ENCODE data around the gene RNU5B-1. TPM values are rescaled to one million over a fixed set of nuclear protein-coding genes. Genes with fewer than 3 reads are reported as not detected.

The RNU5B-1 gene
- total RNA-seq, 2 donors from 2014 or later, result not detected

GRCh38 chr15:65335278-65336055, 31.0 kb downstream of the RNU5B-1 start:
- Mint-ChIP-seq H3K4me1 (ENCODE audit: low read depth) (no peaks in the 10 kb centered on the region), H3K27ac (no peak overlapping the region), H3K4me3 (no peak overlapping the region), H3K9me3 (no peaks in the 10 kb centered on the region), H3K27me3 (ENCODE audit: low read depth) (peaks cover 11% of the 10 kb centered on the region), H3K36me3 (ENCODE audit: insufficient read depth in 2 of 2) (no peaks in the 10 kb centered on the region)
- ATAC-seq (replicated peaks in 1 of 2) (no peak), DNase-seq (no peak)

- ATAC-seq (replicated peaks in 1 of 2) (no peak), DNase-seq (no peak)
- H3K36me3 Mint-ChIP-seq (ENCODE audit: insufficient read depth in 2 of 2), result no peaks in the 10 kb centered on the region
- H3K4me3 Mint-ChIP-seq, result no peak overlapping the region
- peaks cover 11% of the 10 kb centered on the region for H3K27me3 Mint-ChIP-seq (ENCODE audit: low read depth)
- H3K27ac Mint-ChIP-seq, result no peak overlapping the region
- H3K4me1 Mint-ChIP-seq (ENCODE audit: low read depth), result no peaks in the 10 kb centered on the region
- no peaks in the 10 kb centered on the region for H3K9me3 Mint-ChIP-seq
Measured at GRCh38 chr15:65336493-65337435, 32.3 kb downstream of the RNU5B-1 start.

- no peak for DNase-seq
- Mint-ChIP-seq H3K27me3 (ENCODE audit: low read depth) (peaks cover 11% of the 10 kb centered on the region), H3K4me3 (no peak overlapping the region), H3K9me3 (no peaks in the 10 kb centered on the region), H3K27ac (no peak overlapping the region), H3K4me1 (ENCODE audit: low read depth) (no peaks in the 10 kb centered on the region), H3K36me3 (ENCODE audit: insufficient read depth in 2 of 2) (no peaks in the 10 kb centered on the region)
- no peak for ATAC-seq (replicated peaks in 1 of 2)
Measured at GRCh38 chr15:65337436-65338070, 33.1 kb downstream of the RNU5B-1 start.

GRCh38 chr15:65338366-65338765, 33.9 kb downstream of the RNU5B-1 start:
- Mint-ChIP-seq H3K4me1 (ENCODE audit: low read depth) (no peaks in the 10 kb centered on the region), H3K27me3 (ENCODE audit: low read depth) (peaks cover 11% of the 10 kb centered on the region), H3K36me3 (ENCODE audit: insufficient read depth in 2 of 2) (no peaks in the 10 kb centered on the region), H3K9me3 (no peaks in the 10 kb centered on the region), H3K4me3 (no peak overlapping the region), H3K27ac (no peak overlapping the region)
- DNase-seq, result no peak
- ATAC-seq (replicated peaks in 1 of 2), result no peak

GRCh38 chr15:65338823-65339222, 34.3 kb downstream of the RNU5B-1 start:
- H3K27me3 Mint-ChIP-seq (ENCODE audit: low read depth), result peaks cover 11% of the 10 kb centered on the region
- H3K9me3 Mint-ChIP-seq, result no peaks in the 10 kb centered on the region
- no peak for DNase-seq
- H3K4me3 Mint-ChIP-seq, result no peak overlapping the region
- H3K36me3 Mint-ChIP-seq (ENCODE audit: insufficient read depth in 2 of 2), result no peaks in the 10 kb centered on the region
- no peak for ATAC-seq (replicated peaks in 1 of 2)
- H3K27ac Mint-ChIP-seq, result no peak overlapping the region
- no peaks in the 10 kb centered on the region for H3K4me1 Mint-ChIP-seq (ENCODE audit: low read depth)

- H3K27me3 Mint-ChIP-seq (ENCODE audit: low read depth), result peaks cover 11% of the 10 kb centered on the region
- no peak overlapping the region for H3K4me3 Mint-ChIP-seq
- no peaks in the 10 kb centered on the region for H3K4me1 Mint-ChIP-seq (ENCODE audit: low read depth)
- H3K27ac Mint-ChIP-seq, result no peak overlapping the region
- no peaks in the 10 kb centered on the region for H3K9me3 Mint-ChIP-seq
- DNase-seq (no peak), ATAC-seq (replicated peaks in 1 of 2) (no peak)
- H3K36me3 Mint-ChIP-seq (ENCODE audit: insufficient read depth in 2 of 2), result no peaks in the 10 kb centered on the region
Measured at GRCh38 chr15:65339416-65339815, 34.9 kb downstream of the RNU5B-1 start.

- Mint-ChIP-seq H3K36me3 (ENCODE audit: insufficient read depth in 2 of 2) (no peaks in the 10 kb centered on the region), H3K27ac (no peak overlapping the region), H3K27me3 (ENCODE audit: low read depth) (peaks cover 11% of the 10 kb centered on the region), H3K9me3 (no peaks in the 10 kb centered on the region), H3K4me1 (ENCODE audit: low read depth) (no peaks in the 10 kb centered on the region), H3K4me3 (no peak overlapping the region)
- ATAC-seq (replicated peaks in 1 of 2) (no peak), DNase-seq (no peak)
Measured at GRCh38 chr15:65339920-65340319, 35.4 kb downstream of the RNU5B-1 start.

- Mint-ChIP-seq H3K4me1 (ENCODE audit: low read depth) (no peaks in the 10 kb centered on the region), H3K9me3 (no peaks in the 10 kb centered on the region), H3K27me3 (ENCODE audit: low read depth) (peaks cover 11% of the 10 kb centered on the region), H3K27ac (no peak overlapping the region), H3K4me3 (no peak overlapping the region), H3K36me3 (ENCODE audit: insufficient read depth in 2 of 2) (no peaks in the 10 kb centered on the region)
- ATAC-seq (replicated peaks in 1 of 2) (no peak), DNase-seq (no peak)
Measured at GRCh38 chr15:65342493-65342892, 38.0 kb downstream of the RNU5B-1 start.

- Mint-ChIP-seq H3K36me3 (ENCODE audit: insufficient read depth in 2 of 2) (no peaks in the 10 kb centered on the region), H3K27me3 (ENCODE audit: low read depth) (peaks cover 11% of the 10 kb centered on the region), H3K27ac (no peak overlapping the region), H3K4me1 (ENCODE audit: low read depth) (no peaks in the 10 kb centered on the region), H3K4me3 (no peak overlapping the region), H3K9me3 (no peaks in the 10 kb centered on the region)
- DNase-seq (no peak), ATAC-seq (replicated peaks in 1 of 2) (no peak)
Measured at GRCh38 chr15:65343374-65343981, 39.0 kb downstream of the RNU5B-1 start.

GRCh38 chr15:65344214-65344913, 39.9 kb downstream of the RNU5B-1 start:
- Mint-ChIP-seq H3K36me3 (ENCODE audit: insufficient read depth in 2 of 2) (no peaks in the 10 kb centered on the region), H3K4me1 (ENCODE audit: low read depth) (no peaks in the 10 kb centered on the region), H3K9me3 (no peaks in the 10 kb centered on the region), H3K27me3 (ENCODE audit: low read depth) (peaks cover 11% of the 10 kb centered on the region), H3K27ac (no peak overlapping the region), H3K4me3 (no peak overlapping the region)
- DNase-seq (no peak), ATAC-seq (replicated peaks in 1 of 2) (no peak)

GRCh38 chr15:65344914-65345275, 40.4 kb downstream of the RNU5B-1 start:
- Mint-ChIP-seq H3K27me3 (ENCODE audit: low read depth) (peaks cover 6% of the 10 kb centered on the region), H3K4me3 (no peak overlapping the region), H3K9me3 (no peaks in the 10 kb centered on the region), H3K27ac (no peak overlapping the region), H3K36me3 (ENCODE audit: insufficient read depth in 2 of 2) (no peaks in the 10 kb centered on the region), H3K4me1 (ENCODE audit: low read depth) (no peaks in the 10 kb centered on the region)
- DNase-seq, result no peak
- no peak for ATAC-seq (replicated peaks in 1 of 2)

GRCh38 chr15:65346856-65347598, 42.5 kb downstream of the RNU5B-1 start:
- no peak overlapping the region for H3K4me3 Mint-ChIP-seq
- no peaks in the 10 kb centered on the region for H3K4me1 Mint-ChIP-seq (ENCODE audit: low read depth)
- H3K27ac Mint-ChIP-seq, result no peak overlapping the region

More at GRCh38 chr15:65346856-65347598, 42.5 kb downstream of the RNU5B-1 start:
- ATAC-seq (replicated peaks in 1 of 2) (no peak), DNase-seq (no peak)
- H3K36me3 Mint-ChIP-seq (ENCODE audit: insufficient read depth in 2 of 2), result peaks cover 0 to 7% of the 10 kb centered on the region in 2 donors
- H3K9me3 Mint-ChIP-seq, result no peaks in the 10 kb centered on the region
- no peaks in the 10 kb centered on the region for H3K27me3 Mint-ChIP-seq (ENCODE audit: low read depth)
